GM21825 (cell line): ENCODE results near the gene EN1.

ENCODE experiments used
- ATAC-seq: cut with Tn5 transposase; IDR thresholded peaks from one replicate; pipeline ENCODE4 v1.9.1; 2021; ENCODE audit warnings: mild to moderate bottlenecking, moderate library complexity; ENCODE audit not compliant: unreplicated experiment

The EN1 gene

DNA sequence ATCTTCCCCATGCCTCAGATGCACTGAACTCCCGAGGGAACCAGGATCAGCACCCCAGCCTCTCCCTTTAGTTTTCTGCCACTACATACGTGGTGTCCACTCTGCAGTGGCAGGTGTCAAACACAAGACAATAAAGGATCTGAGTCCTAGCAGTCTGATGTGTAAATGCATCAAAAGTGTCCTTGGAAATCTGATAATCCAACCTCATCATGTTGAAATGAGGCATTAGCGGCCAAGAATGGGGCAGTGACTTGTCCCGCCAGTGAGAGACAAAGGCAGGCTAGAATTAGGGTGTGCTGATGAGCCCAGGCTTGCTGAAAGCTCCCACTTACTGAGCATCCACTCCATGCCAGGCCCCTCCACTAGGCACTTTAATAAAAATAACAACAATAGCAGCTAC lies 52.9 kb downstream of the EN1 start:
- no peak for ATAC-seq
